ENCODE results near the gene CAMTA1.

GRCh38 chr1:7767176-7767575 is 981.9 kb downstream of the CAMTA1 start:
- TF ChIP-seq CTCF (IDR thresholded peaks at IDR 0.05; ENCODE audit: insufficient read depth, low read length, poor library complexity, severe bottlenecking): no peak
- no peak for TF ChIP-seq EZH2phosphoT487 (conservative IDR thresholded peaks at IDR 0.05; ENCODE audit: low read length)

All from SU-DHL-6 (cell line).